Muscle layer of colon (tissue), 2 donors: ENCODE results near the gene CKS1B.
"Not testable (repeated sequence)": the region's sequence is repeated elsewhere in the genome, so short reads cannot be mapped to it uniquely, and the experiment has no call there.

ENCODE experiments used
- H3K27ac ChIP-seq: one replicate; pipeline ENCODE4 v1.7.0; 2013; ENCODE audit warnings: low read depth, mild to moderate bottlenecking, low read length, moderate library complexity
- H3K27me3 ChIP-seq, 2 donors: one replicate each; pipeline ENCODE4 v1.7.0; 2013; ENCODE audit warnings: low read length in 2 of 2, mild to moderate bottlenecking in 2 of 2; ENCODE audit not compliant: insufficient read depth in 2 of 2, control insufficient read depth in 1 of 2
- H3K36me3 ChIP-seq: one replicate; pipeline ENCODE4 v1.7.0; 2013; ENCODE audit warnings: mild to moderate bottlenecking, low read length; ENCODE audit not compliant: insufficient read depth
- H3K4me1 ChIP-seq: one replicate; pipeline ENCODE4 v1.7.0; 2013; ENCODE audit warnings: mild to moderate bottlenecking, low read length; ENCODE audit not compliant: insufficient read depth
- H3K4me3 ChIP-seq, 2 donors: one replicate each; pipeline ENCODE4 v1.7.0; 2013; ENCODE audit warnings: low read length in 2 of 2, low read depth in 1 of 2, mild to moderate bottlenecking in 1 of 2, moderate library complexity in 1 of 2
- H3K9ac ChIP-seq: one replicate; pipeline ENCODE4 v1.7.0; 2013; ENCODE audit warnings: low read length
- H3K9me3 ChIP-seq: one replicate; pipeline ENCODE4 v1.7.0; 2013; ENCODE audit warnings: mild to moderate bottlenecking, low read length
- donor health status: abdominal sarcoma.
- donor health status: Adenocarcinoma of cecum.

Gene CKS1B

DNA sequence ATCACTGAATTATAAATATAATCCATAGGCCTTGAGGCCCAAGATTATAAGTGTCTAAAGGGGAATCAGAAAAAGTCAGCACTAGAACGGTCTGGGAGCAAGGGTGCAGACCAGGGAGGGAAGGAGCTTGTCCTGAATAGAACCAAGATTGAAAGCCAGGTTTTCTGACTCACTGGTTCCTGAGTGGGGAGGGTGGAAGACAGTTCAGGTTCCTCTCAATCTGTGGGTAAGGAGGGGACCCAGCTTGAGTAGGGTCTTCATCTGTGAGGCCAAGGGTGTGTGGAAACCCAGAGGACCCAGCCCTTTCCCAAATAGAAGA, 19.7 kb downstream of the CKS1B start:
- no peak overlapping the region for H3K4me3 ChIP-seq
- H3K27me3 ChIP-seq: no peaks in the 10 kb centered on the region
- H3K4me1 ChIP-seq: no peaks in the 10 kb centered on the region
- no peak overlapping the region for H3K27ac ChIP-seq
- H3K36me3 ChIP-seq: peaks cover 13% of the 10 kb centered on the region
- no peak overlapping the region for H3K9ac ChIP-seq
- H3K9me3 ChIP-seq: no peaks in the 10 kb centered on the region

DNA sequence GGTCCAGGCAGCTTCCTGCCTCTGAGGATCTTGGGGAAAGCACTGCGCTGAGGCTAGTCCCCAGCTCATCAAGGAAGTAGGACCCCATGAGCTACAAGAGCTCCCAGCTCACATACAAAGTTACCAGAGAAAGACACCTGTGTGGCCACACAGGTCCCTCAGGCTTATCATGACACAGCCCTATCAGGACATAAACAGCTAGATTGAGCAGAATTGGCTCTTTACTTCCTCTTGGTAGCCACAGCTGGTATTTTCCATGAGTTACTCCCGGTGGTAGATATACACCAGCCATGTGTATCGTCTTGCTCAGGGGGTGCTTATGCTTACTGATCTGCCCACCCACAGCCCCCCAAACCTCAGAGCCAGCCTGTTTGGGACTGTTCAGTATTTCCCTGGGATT, 20.1 kb downstream of the CKS1B start:
- H3K36me3 ChIP-seq: peaks cover 9% of the 10 kb centered on the region
- H3K4me1 ChIP-seq: peaks cover under 1% of the 10 kb centered on the region
- H3K9me3 ChIP-seq: no peaks in the 10 kb centered on the region
- H3K4me3 ChIP-seq: no peak overlapping the region
- no peak overlapping the region for H3K27ac ChIP-seq
- no peaks in the 10 kb centered on the region for H3K27me3 ChIP-seq
- no peak overlapping the region for H3K9ac ChIP-seq

DNA sequence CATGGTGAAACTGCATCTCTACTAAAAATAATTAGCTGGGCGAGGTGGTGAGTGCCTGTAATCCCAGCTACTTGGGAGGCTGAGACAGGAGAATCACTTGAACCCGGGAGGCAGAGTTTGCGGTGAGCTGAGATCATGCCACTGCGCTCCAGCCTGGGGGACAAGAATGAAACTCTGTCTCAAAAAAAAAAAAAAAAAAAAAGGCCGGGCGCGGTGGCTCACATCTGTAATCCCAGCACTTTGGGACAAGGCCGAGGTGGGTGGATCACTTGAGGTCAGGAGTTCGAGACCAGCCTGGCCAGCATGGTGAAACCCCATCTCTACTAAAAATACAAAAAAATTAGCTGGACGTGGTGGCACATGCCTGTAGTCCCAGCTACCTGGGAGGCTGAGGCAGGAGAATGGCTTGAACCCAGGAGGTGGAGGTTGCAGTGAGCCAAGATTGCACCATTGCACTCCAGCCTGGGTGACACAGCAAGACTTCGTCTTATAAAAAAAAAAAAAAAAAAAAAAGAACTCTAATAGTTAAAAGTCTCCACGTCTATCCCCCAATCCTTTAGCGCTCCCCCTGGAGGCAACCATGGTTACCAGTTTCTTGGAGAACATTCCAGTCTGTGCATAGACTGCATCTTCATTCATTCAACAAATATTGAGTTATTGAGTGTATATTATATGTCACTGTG, 21.0 kb downstream of the CKS1B start:
- H3K4me3 ChIP-seq, H3K36me3 ChIP-seq, H3K4me1 ChIP-seq, H3K27ac ChIP-seq, H3K9me3 ChIP-seq, H3K9ac ChIP-seq, H3K27me3 ChIP-seq: not testable (repeated sequence)

DNA sequence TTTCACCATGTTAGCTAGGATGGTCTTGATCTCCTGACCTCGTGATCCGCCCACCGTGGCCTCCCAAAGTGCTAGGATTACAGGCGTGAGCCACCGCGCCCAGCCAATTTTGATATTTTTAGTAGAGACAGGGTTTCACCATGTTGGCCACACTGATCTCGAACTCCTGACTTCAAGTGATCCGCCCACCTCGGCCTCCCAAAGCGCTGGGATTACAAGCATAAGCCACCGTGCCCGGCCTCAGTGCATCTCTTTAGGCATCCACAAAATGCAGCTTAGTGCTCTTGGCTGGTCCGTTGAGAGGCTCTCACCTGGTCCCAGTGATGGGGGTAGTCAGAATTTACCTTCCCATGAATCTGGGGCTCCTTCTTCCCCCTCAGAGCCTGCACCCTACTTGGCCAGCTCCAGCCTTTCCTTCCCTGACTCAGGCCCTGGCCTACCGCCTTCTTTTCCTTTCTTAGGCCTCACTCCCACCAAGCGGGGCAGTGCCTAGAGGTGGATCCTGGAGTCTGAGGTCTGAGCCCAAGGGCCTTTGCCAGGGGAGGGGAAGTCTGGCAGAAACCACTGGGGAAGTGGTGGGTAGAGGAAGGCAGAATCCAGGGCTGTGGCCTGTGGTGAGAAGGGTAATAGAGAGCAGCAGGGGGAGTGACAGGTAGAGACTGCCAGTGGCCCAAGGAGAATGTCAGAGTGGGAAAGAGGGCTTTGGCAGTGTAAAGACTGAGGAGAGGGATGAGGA, 22.7 kb downstream of the CKS1B start:
- Histone ChIP-seq H3K4me3 (no peak overlapping the region), H3K9me3 (no peaks in the 10 kb centered on the region), H3K27ac (no peak overlapping the region), H3K4me1 (peaks cover 6% of the 10 kb centered on the region), H3K27me3 (no peaks in the 10 kb centered on the region), H3K36me3 (no peaks in the 10 kb centered on the region), H3K9ac (no peak overlapping the region)

DNA sequence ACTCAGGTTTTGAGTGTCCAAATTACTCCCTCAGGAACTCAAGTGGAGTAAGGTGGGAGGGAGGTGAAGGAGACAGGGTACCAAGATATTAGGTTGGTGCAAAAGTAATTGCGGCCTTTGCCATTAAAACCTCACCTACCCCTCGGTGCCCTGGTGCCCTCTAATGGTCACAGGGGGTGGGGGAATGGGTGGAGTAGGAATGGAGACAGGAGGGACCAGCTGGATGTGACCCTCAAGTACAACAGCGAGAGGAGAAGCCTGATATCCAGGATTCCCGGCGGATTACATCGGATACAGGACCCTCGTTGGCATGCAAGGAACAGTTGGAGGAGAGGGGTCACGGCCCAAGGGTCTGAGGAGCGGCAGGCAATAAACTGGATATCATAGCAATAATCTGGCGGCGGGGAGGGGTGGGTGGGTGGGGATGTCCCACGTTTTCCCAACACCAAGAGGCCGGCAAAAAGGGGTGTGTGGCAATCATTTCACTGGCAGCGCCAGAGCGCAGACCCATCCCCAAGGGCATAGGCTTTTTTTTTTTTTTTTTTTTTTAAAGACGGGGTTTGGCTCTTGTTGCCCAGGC, 23.8 kb downstream of the CKS1B start:
- Histone ChIP-seq H3K9ac (no peak overlapping the region), H3K36me3 (no peaks in the 10 kb centered on the region), H3K27me3 (no peaks in the 10 kb centered on the region), H3K27ac (no peak overlapping the region), H3K9me3 (no peaks in the 10 kb centered on the region), H3K4me1 (peaks cover 6% of the 10 kb centered on the region), H3K4me3 (no peak overlapping the region)

DNA sequence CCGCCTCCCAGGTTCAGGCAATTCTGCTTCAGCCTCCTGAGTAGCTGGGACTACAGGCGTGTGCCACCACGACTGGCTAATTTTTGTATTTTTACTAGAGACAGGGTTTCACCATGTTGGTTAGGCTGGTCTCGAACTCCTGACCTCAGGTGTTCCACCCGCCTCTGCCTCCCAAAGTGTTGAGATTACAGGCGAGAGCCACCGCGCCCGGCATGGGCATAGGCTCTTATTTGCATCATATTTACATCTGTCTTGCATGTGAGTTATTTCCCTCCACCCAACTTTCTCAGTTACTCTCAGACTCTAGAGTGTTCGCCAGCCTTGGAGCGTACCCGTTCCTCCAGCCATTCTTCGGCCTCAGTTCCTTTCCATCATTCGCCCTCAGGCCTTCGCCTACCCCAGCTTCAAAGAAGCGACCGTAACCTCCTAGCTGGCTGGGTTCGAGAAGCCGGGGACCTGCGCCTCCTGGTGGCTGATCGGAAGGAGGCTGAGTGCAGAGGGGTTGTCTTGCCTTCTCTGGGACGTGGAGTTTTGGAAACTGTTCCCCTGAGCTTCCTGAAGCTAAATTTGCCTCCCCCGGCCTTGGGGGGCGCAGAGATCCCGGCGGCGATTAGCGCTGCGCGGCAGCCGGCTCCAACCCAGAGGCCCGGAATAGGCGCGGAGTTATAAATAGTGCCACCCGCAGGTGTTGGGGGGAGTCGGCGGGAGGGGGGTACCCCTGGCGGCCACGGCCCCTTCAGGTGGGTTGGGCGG, 24.5 kb downstream of the CKS1B start:
- Histone ChIP-seq H3K27me3 (no peaks in the 10 kb centered on the region), H3K9ac (no peak overlapping the region)

DNA sequence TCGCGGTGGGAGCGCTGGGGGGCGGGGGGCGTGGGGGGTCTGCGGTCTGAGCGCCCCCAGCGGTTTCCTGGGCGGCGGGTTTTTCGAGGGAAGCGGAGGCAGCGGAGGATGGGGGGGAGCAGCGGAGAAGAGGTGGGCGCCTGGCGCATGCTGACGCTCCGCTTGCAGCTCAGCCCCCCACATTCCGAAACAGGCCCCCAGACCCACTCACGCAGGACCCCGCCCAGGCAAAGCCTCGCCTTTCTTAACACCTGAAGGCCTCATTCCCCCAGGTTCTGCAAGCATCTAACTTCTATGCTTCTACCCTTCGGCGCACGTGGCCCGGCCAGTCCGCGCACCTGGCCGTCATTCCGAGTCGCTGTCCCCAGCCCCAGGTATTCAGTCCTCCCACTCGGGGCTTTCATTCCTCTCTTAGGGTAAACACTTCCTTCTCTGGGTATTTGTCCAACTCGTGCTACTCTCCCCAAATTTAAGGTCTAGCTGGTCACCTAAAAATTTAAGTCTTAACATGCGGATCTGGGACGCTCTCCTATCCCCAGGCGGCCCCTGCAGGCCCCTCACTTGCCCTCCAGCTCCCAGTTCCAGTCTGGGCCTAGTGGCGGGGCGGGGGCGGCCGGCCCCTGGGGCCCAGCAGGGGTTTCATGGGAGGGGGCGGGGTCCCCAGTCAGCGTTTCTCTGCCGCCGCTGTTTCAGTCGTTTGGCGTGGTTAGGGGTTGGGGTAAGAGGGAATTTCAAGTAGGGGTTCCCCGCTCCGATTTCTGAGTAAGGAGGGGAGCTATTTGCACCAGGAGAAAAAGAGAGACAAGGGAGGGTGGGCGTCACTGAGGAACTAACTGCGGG, 25.3 kb downstream of the CKS1B start:
- no peaks in the 10 kb centered on the region for H3K9me3 ChIP-seq
- H3K27ac ChIP-seq: peak overlapping the region; percentile 95
- H3K4me1 ChIP-seq: peaks cover 15% of the 10 kb centered on the region
- H3K36me3 ChIP-seq: no peaks in the 10 kb centered on the region
- peak overlapping the region; percentile 94 for H3K9ac ChIP-seq
- H3K4me3 ChIP-seq: peak overlapping the region; percentile 52 to 75
- H3K27me3 ChIP-seq: no peaks in the 10 kb centered on the region

More for the DNA sequence above, 24.5 kb downstream of the CKS1B start:
- H3K4me3 ChIP-seq: peak overlapping the region; percentile 52 to 75
- H3K4me1 ChIP-seq: peaks cover 7% of the 10 kb centered on the region
- peak overlapping the region; percentile 95 for H3K27ac ChIP-seq
- no peaks in the 10 kb centered on the region for H3K9me3 ChIP-seq
- H3K36me3 ChIP-seq: no peaks in the 10 kb centered on the region

DNA sequence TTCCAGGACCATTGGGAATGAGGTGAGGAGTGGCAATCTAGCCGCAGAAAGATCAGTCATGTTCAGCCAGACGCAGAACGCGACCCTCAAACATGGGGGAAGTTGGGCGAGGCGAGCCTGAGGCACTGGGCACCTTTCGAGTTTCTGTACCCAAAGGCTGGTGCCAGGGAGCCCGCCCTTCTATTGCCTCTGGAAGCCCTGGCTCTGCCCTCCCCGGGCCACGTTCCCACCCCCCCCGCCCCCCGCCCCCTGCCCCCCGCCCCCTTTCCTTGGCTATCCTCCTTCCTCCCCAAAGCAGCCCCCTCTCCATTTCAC, 25.9 kb downstream of the CKS1B start:
- Histone ChIP-seq H3K9ac (peak overlapping the region; percentile 96), H3K36me3 (no peaks in the 10 kb centered on the region), H3K27me3 (no peaks in the 10 kb centered on the region), H3K4me3 (peak overlapping the region; percentile 52 to 75), H3K27ac (peak overlapping the region; percentile 98), H3K4me1 (peaks cover 21% of the 10 kb centered on the region), H3K9me3 (no peaks in the 10 kb centered on the region)

DNA sequence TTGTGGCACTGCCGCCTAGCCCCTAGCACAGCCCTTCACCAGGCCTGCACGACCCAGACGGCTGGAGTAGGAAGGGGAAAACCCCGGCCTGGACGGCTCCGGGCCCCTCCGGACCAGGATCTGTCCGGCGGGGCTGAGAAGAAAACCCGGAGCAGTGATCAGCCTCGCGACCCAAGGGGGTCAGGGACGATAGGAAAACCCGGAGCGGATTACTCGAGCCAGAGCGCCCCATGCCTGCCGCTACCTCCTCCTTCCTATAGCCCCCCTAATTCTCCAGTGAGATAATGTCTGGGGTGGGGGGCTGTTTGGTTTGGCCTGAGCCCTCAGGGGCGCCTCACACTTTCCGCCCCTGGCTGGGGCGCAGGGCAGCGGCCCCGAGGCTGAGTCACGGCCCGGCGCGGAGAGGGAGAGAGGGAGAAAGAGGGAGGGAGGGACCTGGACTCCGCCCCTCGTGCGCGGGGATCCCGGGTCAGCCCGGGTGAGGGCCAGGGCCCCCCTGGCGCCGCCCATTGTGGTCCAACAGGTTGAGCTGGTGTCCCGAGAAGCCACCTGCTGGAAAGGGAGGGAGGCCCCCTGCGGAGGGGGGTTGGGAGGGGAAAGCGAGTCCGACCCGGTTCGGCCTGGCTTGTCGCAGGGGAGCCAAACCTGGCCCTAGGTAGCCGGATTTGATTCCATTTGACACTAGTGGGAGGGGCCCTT, 26.4 kb downstream of the CKS1B start:
- peak overlapping the region; percentile 86 to 97 for H3K4me3 ChIP-seq
- no peaks in the 10 kb centered on the region for H3K27me3 ChIP-seq
- H3K4me1 ChIP-seq: peaks cover 26% of the 10 kb centered on the region
- peak overlapping the region; percentile 98 for H3K27ac ChIP-seq
- H3K36me3 ChIP-seq: no peaks in the 10 kb centered on the region
- H3K9ac ChIP-seq: peak overlapping the region; percentile 96
- no peaks in the 10 kb centered on the region for H3K9me3 ChIP-seq

DNA sequence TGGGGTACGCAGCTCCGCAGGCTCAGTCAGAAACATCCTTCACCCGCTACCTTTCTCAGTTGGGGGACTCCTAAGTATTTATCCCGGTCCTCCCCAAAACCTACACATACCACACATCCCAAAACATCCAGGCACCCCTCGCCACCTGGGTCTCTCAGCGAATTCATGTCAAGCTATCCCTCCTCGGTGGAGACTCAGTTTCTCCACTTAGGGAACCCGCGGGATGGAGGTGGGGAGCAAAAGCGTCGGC, 26.9 kb downstream of the CKS1B start:
- H3K27me3 ChIP-seq: no peaks in the 10 kb centered on the region
- no peaks in the 10 kb centered on the region for H3K9me3 ChIP-seq
- H3K9ac ChIP-seq: peak overlapping the region; percentile 96
- H3K4me1 ChIP-seq: peaks cover 31% of the 10 kb centered on the region
- no peaks in the 10 kb centered on the region for H3K36me3 ChIP-seq
- peak overlapping the region; percentile 86 to 97 for H3K4me3 ChIP-seq
- peak overlapping the region; percentile 98 for H3K27ac ChIP-seq
